ENCODE data around the gene NTRK2. TPM values are rescaled to one million over a fixed set of nuclear protein-coding genes. Genes with fewer than 3 reads are reported as not detected.

NTRK2 gene
- total and polyA plus RNA-seq, 9 donors, result 8.9 to 36.8 (median 20.3) TPM

- Histone ChIP-seq H3K9me3 (replicated peaks; ENCODE audit: control insufficient read depth, low read depth, low read length) (no peaks in the 10 kb centered on the region), H3K36me3 (ENCODE audit: control insufficient read depth, insufficient read depth, low read length) (no peaks in the 10 kb centered on the region), H3K27ac (ENCODE audit: low read length) (no peak overlapping the region), H3K4me3 (ENCODE audit: low read length) (no peak overlapping the region), H3K27me3 (ENCODE audit: control insufficient read depth, insufficient read depth, low read length) (no peaks in the 10 kb centered on the region), H3K4me1 (ENCODE audit: control insufficient read depth, insufficient read depth, low read length) (no peaks in the 10 kb centered on the region)
- DNase-seq, result peak; percentile 66
- WGBS (ENCODE audit: insufficient coverage), result 95% methylated on average over 4 of the region's 5 CpGs
Observed at GRCh38 chr9:84655447-84655846, 14.1 kb upstream of the NTRK2 start.

GRCh38 chr9:84659313-84659712 lies 10.2 kb upstream of the NTRK2 start:
- DNase-seq, result no peak
- Histone ChIP-seq H3K27ac (ENCODE audit: low read length) (no peak overlapping the region), H3K9me3 (replicated peaks; ENCODE audit: control insufficient read depth, low read depth, low read length) (no peaks in the 10 kb centered on the region), H3K36me3 (ENCODE audit: control insufficient read depth, insufficient read depth, low read length) (no peaks in the 10 kb centered on the region), H3K4me1 (ENCODE audit: control insufficient read depth, insufficient read depth, low read length) (no peaks in the 10 kb centered on the region), H3K27me3 (ENCODE audit: control insufficient read depth, insufficient read depth, low read length) (no peaks in the 10 kb centered on the region), H3K4me3 (ENCODE audit: low read length) (no peak overlapping the region)
- WGBS (ENCODE audit: insufficient coverage), result no CpG with 5 or more reads among the region's 5 CpGs

- H3K36me3 ChIP-seq (ENCODE audit: control insufficient read depth, insufficient read depth, low read length), result no peaks in the 10 kb centered on the region
- H3K4me3 ChIP-seq (ENCODE audit: low read length), result no peak overlapping the region
- no peak for DNase-seq
- no peak overlapping the region for H3K27ac ChIP-seq (ENCODE audit: low read length)
- H3K4me1 ChIP-seq (ENCODE audit: control insufficient read depth, insufficient read depth, low read length), result no peaks in the 10 kb centered on the region
- no CpG with 5 or more reads among the region's 1 CpG for whole genome bisulfite sequencing (ENCODE audit: insufficient coverage)
- no peaks in the 10 kb centered on the region for H3K9me3 ChIP-seq (replicated peaks; ENCODE audit: control insufficient read depth, low read depth, low read length)
- H3K27me3 ChIP-seq (ENCODE audit: control insufficient read depth, insufficient read depth, low read length), result no peaks in the 10 kb centered on the region
Observed at GRCh38 chr9:84659773-84660172, 9.8 kb upstream of the NTRK2 start.

DNA sequence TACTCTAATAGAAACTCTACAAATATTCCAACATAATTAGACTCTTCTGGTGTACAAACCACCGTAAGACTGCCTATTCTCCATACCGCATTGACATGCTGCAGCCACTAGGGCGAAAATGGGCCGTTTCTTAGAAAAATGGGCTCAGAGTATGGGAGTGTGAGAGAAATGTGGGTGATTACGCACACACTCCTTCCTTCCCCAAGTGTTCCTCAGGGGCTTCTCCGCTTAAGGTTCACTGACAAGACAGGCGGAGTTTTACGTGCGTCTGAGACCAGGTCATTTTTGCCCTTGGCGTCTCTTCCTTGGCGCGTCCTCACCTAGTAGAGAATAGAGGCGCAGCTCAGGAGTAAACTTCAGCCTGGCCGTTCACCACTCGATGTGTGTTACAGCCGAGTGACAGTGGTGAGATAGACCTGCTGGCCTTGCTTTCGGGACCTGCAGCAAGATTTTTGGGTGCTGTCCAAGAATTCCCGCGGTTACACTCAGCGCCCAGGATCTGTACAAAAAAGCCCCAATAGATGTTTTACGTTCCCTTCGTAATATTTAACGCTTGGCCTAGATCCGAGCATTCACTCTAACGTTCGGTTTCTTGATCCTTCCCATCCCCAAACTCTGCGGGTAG lies 1.8 kb upstream of the NTRK2 start:
- peaks cover 40% of the 10 kb centered on the region for H3K27me3 ChIP-seq (ENCODE audit: control insufficient read depth, insufficient read depth, low read length)
- peak overlapping the region; percentile 41 for H3K4me3 ChIP-seq (ENCODE audit: low read length)
- H3K27ac ChIP-seq (ENCODE audit: low read length), result peak overlapping the region; percentile 2
- H3K9me3 ChIP-seq (replicated peaks; ENCODE audit: control insufficient read depth, low read depth, low read length), result no peaks in the 10 kb centered on the region
- peak; percentile 77 for DNase-seq
- WGBS (ENCODE audit: insufficient coverage), result 1% methylated on average over 19 of the region's 27 CpGs
- H3K4me1 ChIP-seq (ENCODE audit: control insufficient read depth, insufficient read depth, low read length), result peaks cover 23% of the 10 kb centered on the region
- H3K36me3 ChIP-seq (ENCODE audit: control insufficient read depth, insufficient read depth, low read length), result no peaks in the 10 kb centered on the region

DNA sequence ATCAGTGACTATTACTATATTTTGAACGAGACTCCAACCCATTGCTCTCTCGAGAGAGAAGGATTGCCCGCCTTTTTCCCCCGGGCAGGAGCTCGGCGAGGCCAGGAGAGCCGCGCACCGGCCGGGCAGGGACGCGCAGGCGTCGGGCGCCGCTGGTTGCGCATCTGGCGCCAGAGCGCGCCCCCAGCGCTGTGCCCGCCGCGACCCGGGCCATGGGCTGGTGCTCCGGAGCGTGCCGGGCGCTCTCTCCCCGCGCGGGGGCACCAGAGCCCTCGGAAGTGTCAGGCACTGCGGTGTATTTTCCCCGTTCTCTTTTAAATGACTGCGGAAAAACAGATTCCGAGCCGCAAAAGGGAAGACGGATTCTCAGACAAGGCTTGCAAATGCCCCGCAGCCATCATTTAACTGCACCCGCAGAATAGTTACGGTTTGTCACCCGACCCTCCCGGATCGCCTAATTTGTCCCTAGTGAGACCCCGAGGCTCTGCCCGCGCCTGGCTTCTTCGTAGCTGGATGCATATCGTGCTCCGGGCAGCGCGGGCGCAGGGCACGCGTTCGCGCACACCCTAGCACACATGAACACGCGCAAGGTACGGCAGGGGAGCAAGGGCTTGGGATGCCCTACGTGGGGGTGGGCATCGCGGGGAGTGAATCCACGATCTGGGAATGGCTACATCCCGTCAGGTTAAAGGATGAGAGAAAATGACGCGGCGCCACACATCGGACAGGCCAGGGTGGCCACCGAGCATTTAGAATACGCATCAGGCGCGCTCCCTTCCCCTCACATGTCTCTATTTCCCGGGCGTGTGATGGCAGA lies 1.1 kb upstream of the NTRK2 start:
- Histone ChIP-seq H3K27ac (ENCODE audit: low read length) (peak overlapping the region; percentile 72), H3K27me3 (ENCODE audit: control insufficient read depth, insufficient read depth, low read length) (peaks cover 40% of the 10 kb centered on the region), H3K4me3 (ENCODE audit: low read length) (peak overlapping the region; percentile 47), H3K4me1 (ENCODE audit: control insufficient read depth, insufficient read depth, low read length) (peaks cover 23% of the 10 kb centered on the region), H3K9me3 (replicated peaks; ENCODE audit: control insufficient read depth, low read depth, low read length) (no peaks in the 10 kb centered on the region), H3K36me3 (ENCODE audit: control insufficient read depth, insufficient read depth, low read length) (no peaks in the 10 kb centered on the region)
- under 1% methylated on average over 70 of the region's 76 CpGs for WGBS (ENCODE audit: insufficient coverage)
- DNase-seq, result peak; percentile 91

DNA sequence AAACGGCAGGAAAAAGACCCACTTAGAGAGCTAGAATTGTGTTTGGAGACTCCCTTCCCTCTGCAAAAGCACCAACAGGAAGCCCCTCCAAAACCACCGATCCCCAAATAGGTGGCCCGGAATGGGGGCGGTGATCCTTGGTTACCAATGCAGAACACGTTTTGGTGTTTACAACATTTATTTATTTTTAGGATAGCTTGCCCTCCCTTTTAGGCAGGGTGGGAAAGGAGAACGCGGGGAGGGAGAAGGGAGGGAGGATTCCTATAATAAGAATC lies 579 bp upstream of the NTRK2 start:
- Histone ChIP-seq H3K27me3 (ENCODE audit: control insufficient read depth, insufficient read depth, low read length) (peaks cover 40% of the 10 kb centered on the region), H3K4me3 (ENCODE audit: low read length) (peak overlapping the region; percentile 47), H3K36me3 (ENCODE audit: control insufficient read depth, insufficient read depth, low read length) (no peaks in the 10 kb centered on the region), H3K9me3 (replicated peaks; ENCODE audit: control insufficient read depth, low read depth, low read length) (no peaks in the 10 kb centered on the region), H3K27ac (ENCODE audit: low read length) (peak overlapping the region; percentile 72), H3K4me1 (ENCODE audit: control insufficient read depth, insufficient read depth, low read length) (peaks cover 23% of the 10 kb centered on the region)
- DNase-seq, result no peak
- WGBS (ENCODE audit: insufficient coverage), result 0% methylated on average over 1 of the region's 7 CpGs

- DNase-seq, result peak; percentile 36
- Histone ChIP-seq H3K4me3 (ENCODE audit: low read length) (peak overlapping the region; percentile 47), H3K9me3 (replicated peaks; ENCODE audit: control insufficient read depth, low read depth, low read length) (no peaks in the 10 kb centered on the region), H3K27ac (ENCODE audit: low read length) (peak overlapping the region; percentile 72), H3K27me3 (ENCODE audit: control insufficient read depth, insufficient read depth, low read length) (peaks cover 40% of the 10 kb centered on the region), H3K36me3 (ENCODE audit: control insufficient read depth, insufficient read depth, low read length) (no peaks in the 10 kb centered on the region), H3K4me1 (ENCODE audit: control insufficient read depth, insufficient read depth, low read length) (peaks cover 23% of the 10 kb centered on the region)
- 4% methylated on average over 54 of the region's 67 CpGs for WGBS (ENCODE audit: insufficient coverage)
Observed at GRCh38 chr9:84670138-84671041, 861 bp downstream of the NTRK2 start.

- 84% methylated on average over 3 of the region's 9 CpGs for WGBS (ENCODE audit: insufficient coverage)
- Histone ChIP-seq H3K27ac (ENCODE audit: low read length) (peak overlapping the region; percentile 38), H3K27me3 (ENCODE audit: control insufficient read depth, insufficient read depth, low read length) (peaks cover 40% of the 10 kb centered on the region), H3K4me3 (ENCODE audit: low read length) (peak overlapping the region; percentile 21), H3K9me3 (replicated peaks; ENCODE audit: control insufficient read depth, low read depth, low read length) (no peaks in the 10 kb centered on the region), H3K36me3 (ENCODE audit: control insufficient read depth, insufficient read depth, low read length) (no peaks in the 10 kb centered on the region), H3K4me1 (ENCODE audit: control insufficient read depth, insufficient read depth, low read length) (peaks cover 23% of the 10 kb centered on the region)
- DNase-seq, result peak; percentile 41
Observed at GRCh38 chr9:84671586-84672521, 2.3 kb downstream of the NTRK2 start.

- DNase-seq, result no peak
- Histone ChIP-seq H3K36me3 (ENCODE audit: control insufficient read depth, insufficient read depth, low read length) (no peaks in the 10 kb centered on the region), H3K9me3 (replicated peaks; ENCODE audit: control insufficient read depth, low read depth, low read length) (no peaks in the 10 kb centered on the region), H3K27me3 (ENCODE audit: control insufficient read depth, insufficient read depth, low read length) (peaks cover 28% of the 10 kb centered on the region), H3K4me1 (ENCODE audit: control insufficient read depth, insufficient read depth, low read length) (peaks cover 17% of the 10 kb centered on the region), H3K27ac (ENCODE audit: low read length) (no peak overlapping the region), H3K4me3 (ENCODE audit: low read length) (no peak overlapping the region)
- WGBS (ENCODE audit: insufficient coverage), result 71% methylated on average over 2 of the region's 4 CpGs
Observed at GRCh38 chr9:84673806-84674205, 4.3 kb downstream of the NTRK2 start.
